Activated CD4-positive, alpha-beta T cell treated with anti-CD3 and anti-CD28 coated beads, Interleukin-2, amount 50 U/mL, for 4 hours (primary cell): Measurements from ENCODE around the gene NHSL1.

ENCODE experiments used
- DNase-seq, 2 experiments: peaks; one replicate each; pipeline ENCODE4 v3.0.0-alpha.2; 2020

NHSL1 gene

DNA sequence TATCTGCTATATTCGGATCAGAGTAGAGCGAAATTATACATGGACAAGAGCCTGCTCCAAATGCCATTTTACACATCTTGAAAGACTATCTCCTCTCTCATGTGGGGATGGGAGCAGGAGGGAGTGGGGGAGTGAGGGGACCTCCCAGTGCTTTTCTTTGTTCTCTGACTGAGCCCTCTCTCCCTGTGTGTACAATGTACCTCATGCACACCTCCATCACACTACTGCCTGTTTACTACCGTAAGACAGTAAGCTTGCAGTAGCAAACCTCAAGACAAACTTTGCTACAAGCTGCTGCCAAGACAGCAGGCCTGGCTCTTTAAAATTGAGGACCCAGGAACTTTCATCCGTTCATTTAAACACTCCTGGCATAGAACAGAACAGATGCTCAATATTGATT is 7.2 kb downstream of the NHSL1 start:
- DNase-seq: no peak

DNA sequence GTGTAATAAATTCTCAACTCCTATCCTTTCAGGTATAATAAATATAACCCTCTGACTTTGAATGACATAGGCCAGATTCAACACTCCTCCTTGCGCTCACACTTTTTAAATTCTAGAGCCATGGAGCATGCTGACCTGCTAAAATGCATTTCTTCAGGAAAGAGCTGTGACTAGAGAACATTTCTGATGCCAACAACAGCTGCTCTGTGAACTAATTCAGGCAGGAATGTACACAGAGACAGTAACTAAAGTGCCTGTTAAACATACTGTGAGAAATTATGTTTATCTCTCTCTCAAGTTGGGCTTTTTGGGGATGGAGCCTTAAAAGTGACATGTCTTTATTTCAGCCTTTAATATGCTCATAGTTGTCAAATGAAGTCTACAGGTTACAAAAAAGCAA is 8.3 kb downstream of the NHSL1 start:
- DNase-seq: no peak

DNA sequence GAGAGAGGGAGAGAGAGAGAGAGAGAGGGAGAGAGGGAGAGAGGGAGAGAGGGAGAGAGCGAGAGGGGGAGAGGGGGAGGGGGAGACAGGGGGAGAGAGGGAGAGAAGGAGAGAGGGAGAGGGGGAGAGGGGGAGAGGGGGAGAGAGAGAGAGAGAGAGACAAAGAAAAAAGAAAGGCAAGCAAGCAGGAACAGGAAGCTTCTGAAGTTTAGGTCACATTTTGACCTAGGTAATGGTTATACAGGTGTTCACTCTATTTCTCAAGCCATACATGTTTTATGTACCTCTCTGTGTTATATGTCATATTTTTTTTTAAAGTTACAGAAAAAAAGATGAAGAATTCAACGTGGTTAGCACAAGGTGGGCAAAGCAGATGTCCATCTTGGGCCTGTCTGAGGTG is 9.4 kb downstream of the NHSL1 start:
- DNase-seq: no peak

DNA sequence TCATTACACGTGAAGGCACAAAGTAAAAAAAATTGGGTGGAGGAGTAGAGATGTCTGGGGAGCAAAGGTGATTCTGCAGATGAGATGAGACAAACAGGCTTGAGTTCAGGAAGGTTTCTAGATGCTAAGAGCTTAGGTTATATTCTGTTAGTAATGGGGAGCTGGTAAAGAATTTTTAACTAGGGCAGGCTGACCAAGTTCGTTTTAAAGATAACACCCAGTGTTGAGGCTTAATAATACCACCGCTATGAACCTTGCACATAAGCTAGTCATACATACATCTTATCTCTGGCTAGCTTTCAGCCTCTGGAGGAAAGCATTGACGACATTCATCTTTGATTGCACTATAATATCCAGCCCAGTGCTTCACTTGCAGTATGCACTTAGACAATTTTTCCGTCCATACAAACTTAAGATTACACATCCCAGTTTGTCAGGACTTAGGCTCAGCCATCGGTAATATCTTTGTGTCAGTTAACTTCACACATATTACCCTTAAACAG is 12.1 kb downstream of the NHSL1 start:
- no peak for DNase-seq

DNA sequence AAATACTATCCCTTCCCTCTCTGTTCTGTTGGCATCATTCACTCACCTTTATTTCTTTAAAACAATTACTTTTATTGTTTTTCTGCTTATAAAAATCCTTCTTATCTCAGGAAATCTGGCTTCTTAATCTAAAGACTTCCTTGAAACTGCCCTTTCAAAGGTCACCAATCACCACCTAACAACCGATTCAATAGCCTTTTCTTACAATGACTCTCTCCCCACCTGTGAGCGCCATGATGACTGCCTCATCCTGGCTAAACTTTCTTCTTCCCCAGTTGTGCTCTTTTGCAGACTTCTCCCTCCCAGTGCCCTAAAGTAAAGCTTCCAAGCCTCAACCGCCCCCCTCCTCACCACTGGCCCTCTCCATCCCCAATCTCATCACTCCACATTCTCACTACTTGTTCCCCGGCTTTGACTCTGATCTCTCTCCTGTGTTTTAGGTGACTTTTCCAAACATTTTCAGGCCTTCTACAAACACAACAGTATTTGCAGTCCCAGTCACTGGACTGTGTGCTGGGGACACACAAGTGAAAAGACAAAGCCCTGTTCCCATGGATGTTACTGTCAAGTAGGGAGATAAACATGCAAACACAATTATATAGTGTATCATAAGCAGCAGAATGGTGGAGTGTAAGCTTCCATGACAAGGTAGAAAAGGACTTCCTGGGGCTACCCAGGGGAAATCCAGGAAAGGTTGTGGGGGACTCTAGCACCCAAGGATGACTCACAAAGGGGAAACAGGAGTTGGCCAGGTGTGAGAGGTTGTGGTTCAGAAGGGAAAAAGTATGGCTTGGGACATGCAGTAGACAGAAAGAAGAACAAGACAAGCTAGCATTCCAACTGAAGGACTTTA is 12.8 kb downstream of the NHSL1 start:
- DNase-seq: no peak

DNA sequence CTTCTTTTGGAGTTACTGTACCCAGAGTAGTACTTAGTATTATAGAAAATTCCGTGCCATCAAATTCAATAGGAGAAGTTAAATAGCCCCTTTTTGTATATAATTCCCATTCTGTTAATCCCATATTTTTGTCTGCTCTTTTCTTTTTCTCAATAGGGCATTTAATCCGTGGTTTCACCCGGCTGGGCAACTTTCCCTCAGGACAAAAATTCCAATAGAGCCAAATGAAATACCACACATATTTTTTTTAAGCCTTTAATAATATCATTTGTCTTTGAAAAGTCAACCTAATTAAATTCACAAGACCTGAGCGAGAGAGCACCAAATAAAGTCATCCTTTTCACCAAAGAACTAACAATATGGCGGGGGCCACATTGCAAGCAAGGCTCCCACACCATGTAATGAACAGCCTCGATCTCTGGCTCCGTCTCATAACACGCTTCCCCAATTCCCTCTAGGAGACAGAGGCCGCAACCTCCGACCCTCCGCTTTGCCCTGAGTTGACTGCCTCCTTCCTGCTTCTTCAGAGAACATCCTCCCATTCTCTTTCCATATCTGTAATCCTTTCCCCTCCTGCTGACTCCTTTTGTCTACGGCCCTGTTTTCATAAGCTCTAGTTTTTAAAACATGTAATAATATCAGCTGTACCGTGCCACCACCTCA is 13.6 kb downstream of the NHSL1 start:
- no peak for DNase-seq

DNA sequence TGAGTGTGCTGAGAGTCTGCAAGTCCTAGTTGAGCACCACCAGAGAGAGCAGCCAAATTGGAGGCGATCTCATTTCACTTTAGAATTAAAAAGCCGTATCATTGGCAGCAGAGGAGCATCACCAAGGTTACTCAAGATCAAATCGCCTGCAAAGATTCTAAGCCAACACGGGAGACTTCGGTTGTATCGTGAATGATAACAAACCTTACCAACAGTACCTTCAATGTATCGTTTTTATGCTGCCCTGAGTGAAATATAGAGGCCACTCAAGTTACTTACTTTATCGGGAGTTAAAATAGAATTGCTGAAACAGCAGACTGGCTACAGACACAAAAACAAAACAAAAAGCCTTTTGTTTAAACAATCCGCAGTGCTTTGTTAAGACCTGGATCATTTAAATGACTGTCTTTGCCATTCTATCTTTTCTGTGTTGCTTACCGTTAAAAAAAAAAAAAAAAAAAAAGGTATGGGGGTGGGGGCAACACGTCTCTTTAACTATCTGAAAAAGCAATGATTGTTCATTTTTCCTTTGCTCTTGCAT is 14.2 kb downstream of the NHSL1 start:
- DNase-seq: no peak

DNA sequence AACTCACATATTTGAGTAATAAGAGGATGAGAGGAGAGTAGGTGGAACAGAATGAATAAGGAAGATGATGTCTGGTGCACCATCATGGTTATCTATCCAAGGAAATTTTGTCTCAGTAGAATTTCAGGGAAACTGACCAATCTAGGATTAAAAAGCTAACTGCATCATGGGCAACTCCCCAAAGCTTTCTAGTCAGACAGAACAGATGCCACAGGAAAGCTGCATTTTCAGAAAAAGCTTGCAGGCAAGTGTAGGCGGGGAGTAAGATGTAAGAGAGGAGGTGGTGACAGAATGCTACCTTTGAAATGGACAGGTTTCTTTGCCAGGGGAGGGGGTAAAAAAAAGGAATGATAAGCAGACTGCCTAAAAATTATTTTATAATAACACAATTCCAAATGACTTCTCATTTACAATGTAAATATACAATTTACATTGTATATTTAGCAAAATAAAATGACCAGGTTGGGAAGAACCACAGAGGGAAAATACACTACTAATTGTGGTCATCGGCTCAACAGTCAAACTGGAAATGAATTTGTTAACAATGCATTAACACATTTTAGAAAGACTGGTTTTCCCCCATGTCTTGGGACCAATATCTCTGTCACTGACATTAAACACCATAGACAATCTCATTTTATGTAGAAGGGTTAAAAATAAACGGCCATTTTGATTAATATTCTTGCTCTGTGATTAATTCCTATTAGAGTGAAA is 15.1 kb downstream of the NHSL1 start:
- no peak for DNase-seq

DNA sequence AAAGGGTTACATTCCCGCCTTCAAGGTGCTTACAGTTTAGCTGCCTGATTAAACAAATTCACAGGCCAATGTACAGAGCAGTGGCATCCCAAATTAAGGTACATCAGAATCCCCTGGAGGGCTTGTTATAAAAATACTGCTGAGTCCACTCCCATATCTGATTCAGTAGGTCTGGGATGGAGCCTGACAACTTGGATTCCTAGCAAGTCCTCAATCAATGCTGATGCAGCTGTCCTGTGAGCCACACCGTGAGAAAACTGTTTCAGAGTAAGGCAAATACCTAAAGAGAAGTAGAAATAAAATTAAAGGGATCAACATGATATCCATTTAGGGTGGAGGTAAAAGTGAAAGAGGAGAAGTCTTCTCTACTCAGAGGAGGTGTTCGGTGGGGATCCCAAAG is 16.5 kb downstream of the NHSL1 start:
- DNase-seq: no peak

DNA sequence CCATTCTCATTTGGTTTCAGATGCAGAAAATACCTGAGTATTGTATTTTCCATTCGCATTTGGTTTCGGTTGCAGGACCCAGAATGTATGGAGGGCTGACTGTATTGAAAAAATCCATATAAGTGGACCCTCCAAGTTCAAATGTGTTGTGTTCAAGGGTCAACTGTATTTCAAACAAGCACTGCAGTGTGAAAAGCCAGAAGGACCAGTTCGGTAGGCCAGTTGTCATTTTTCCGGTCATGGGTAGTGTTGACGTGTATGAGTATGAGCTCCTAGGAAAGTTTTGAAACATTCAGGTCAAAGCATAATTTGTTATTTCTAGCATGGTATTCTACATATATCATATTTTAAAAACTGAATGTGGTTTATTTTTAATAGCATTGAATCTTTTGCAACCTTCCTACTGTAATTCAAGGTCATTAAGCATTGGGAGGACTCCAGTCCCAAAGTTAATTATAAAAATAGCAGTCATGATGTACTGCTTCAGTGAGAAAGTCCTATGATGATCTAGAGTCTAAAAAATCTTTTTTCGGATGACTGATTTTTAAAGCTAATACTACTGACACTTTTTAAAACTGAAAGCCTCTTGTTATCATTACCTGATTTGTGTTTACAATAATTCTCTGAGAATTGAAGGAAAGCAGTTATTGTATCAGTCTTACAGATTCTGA is 18.9 kb downstream of the NHSL1 start:
- no peak for DNase-seq

DNA sequence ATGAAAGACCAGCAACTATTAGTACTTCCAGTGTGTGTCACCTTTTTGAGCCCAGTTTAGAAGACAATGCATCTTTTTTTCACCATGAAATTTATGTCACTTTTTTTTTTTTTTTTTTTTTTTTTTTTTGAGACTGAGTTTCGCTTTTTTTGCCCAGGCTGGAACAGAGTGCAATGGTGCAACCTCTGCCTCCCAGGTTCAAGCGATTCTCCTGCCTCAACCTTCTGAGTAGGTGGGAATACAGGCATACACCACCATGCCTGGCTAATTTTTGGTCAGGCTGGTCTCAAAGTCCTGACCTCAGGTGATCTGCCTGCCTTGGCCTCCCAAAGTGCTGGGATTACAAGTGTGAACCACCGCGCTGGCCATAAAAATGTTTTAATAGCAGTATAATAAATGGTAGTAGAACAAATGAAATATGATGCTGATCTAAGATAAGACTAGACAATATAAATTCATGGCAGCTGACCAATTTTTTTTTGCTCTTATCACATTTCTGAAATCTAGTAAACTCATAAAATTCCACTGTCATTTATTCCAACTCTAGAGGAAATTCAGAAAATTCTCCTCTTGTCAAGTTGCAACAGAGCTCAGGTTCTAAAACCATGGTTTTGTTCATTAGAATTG is 21.3 kb downstream of the NHSL1 start:
- DNase-seq: no peak

DNA sequence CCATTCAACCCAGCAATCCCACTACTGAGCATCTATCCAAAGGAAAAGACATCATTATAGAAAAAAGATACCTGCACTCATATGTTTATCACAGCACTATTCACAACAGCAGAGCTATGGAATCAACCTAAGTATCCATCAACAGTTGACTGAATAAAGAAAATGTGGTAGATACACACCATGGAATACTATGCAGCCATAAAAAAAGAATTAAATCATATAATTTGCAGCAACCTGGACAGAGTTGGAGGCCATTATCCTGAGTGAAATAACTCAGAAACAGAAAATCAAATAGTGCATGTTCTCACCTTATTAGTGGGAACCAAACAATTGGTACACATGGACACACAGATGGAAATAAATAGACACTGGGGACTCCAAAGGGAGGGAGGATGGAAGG is 23.2 kb downstream of the NHSL1 start:
- DNase-seq: no peak

DNA sequence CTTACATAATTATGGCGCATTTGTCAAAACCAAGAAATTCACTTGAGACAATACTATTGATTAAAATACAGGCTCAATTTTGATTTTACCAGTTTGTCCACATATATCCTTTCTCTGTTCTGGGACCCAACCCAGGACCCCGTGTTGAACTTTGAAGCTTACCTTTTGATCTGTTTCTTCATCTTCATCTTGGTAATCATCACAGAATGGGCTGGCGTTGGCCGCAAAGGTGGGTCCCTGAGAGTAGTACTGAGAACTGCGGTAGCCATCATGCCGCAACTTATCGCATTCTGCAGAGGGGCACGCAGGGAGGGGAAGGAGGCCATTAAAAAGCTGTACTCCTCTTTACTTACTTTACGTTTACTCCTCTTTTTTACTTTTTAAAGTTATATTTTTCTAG is 26.1 kb downstream of the NHSL1 start:
- no peak for DNase-seq

DNA sequence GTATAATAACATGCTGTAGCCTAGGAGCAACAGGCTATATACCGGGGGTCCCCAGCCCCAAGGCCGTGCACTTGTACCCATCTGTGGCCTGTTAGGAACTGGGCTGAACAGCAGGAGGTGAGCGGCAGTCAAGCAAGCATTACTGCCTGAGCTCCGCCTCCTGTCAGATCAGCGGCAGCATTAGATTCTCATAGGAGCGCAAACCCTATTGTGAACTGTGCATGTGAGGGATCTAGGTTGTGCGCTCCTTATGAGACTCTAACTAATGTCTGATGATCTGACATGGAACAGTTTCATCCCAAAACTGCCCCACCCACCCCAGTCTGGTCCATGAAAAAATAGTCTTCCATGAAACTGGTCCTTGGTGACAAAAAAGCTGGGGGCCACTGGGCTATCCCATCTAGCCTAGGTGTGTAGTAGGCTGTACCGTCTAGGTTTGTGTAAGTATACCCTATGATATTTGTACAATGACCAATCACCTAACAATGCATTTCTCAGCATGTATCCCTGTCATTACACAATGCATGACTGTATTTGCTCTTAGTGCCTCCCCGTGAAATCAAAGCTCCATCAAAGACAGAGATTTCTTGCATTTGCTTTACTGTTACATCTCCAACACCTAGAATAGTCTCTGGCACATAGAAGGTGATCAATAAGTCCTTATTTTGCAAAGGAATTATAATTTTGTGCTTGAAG is 30.8 kb downstream of the NHSL1 start:
- DNase-seq: no peak

DNA sequence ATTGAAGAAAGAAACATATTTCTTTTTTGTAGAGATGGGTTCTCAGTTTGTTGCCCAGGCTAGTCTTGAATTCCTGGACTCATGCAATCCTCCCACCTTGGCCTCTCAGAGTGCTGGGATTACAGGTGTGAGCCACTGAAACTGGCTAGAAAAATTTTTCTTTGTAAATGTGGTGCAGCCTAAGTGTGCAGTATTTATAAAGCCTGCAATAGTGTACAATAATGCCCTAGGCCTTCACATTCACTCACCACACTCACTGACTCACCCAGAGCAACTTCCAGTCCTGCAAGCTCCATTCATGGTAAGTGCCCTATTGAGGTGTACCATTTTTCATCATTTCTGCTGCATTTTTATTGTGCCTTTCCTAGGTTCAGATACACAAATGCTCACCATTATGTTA is 31.4 kb downstream of the NHSL1 start:
- DNase-seq: no peak

DNA sequence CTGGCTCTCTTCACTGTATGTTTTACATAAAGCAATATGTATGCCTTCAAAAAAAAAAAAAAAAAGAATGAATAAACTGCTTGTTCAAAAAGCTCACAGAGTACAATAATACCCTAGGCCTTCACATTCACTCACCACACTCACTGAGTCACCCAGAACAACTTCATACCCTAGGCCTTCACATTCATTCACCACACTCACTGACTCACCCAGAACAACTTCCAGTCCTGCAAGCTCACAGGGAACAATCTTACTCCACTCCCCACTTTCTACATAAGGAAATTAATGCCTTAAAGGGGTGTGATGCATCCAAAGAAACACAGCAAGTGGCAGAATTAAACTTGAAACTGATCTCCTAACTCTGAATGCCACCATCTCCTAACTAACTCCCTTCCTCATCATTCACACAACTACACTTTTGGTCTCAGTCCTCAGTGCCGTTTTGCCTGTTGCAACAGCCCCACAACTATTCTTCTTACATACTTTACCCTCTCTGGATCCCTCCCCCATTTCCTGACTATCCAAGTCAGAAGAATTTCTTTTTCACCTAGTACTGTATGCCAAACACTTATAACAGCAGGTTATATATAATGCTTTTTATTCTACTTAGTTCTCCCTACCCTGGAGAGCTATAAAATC is 34.2 kb downstream of the NHSL1 start:
- no peak for DNase-seq

DNA sequence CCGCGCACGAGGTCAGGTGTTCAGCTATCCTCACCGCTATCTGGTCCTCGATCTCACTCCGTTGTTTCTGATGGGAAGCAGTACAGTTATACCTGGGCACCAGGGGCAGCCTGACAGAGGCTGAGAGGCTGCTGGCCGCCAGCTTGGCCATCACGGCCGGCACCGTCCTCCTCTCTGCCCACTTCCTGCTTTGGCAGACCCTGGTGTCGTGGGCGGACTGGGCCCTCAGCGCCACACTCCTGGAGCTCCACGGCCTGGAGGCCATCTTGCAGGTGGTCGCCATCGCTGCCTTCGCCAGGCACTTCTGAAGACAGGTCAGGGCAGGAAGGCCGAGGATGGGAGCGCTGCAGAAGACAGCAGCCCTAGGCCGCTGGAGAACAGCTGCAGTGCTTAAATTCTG is 35.2 kb downstream of the NHSL1 start:
- no peak for DNase-seq

DNA sequence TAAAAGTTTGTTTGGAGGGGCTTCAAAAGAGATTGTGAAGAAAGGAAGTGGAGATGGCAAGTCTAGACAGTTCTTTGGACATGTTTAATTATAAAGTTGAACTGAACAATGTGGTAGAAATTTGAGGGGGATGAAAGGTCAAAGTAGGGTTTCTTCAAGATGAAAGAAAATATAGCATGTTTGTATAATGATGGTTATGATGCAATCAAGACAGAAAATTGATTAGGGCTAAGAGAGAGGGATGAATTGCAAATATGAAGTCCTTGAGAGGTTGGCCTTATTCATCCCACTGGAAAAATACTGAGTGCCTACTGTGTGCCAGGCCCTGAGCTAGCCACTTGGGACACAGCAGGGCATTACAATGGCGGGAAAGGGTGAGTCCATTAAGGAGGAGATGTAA is 37.6 kb downstream of the NHSL1 start:
- no peak for DNase-seq

DNA sequence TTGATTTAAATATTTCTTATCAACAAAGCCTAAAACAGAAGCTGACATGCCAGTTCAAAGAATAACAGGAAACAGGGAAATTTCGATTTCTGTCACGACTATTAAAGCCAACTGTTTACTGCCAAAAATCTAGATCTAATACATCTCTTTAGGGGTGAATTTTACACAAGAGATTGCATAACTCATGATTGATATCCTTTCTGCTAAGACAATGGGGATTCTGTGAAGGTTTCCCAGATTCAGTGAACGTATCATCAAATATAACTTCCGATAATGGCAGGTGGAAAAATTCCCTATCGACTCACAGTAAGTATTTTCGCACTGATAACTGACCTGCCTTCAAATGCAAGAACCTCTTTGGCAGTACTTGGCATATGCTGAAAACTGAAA is 42.9 kb downstream of the NHSL1 start:
- DNase-seq: no peak

DNA sequence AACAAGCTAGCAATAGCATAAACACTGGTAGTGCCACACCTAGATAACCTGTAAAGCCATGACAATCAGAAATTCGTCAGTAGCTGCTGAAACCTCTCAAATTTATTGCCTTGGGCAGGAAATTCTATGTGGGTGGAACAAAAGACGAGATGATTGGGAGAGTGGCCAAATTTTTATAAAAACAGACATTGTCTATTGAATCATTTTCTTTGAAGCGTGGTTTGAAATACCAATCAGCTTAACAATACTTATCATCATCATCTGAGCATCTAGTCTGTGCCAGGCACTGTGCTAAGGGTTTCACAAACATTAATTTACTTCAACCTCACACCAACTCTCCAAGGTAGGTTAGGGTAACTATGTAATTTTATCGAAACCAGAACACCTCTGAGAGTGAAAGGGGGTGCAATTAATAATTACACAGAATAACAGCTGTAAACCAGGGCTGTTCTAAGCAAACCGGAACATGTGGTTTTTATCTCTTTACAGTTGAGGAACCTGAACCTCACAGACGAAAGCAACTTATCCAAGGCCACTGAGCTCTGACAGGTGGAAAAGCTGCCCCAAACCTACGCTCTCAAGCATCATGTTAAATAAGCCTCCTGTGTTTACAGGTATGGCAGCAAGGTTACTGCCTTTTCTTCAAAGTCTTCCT is 43.4 kb downstream of the NHSL1 start:
- DNase-seq: peak; percentile 6 to 15
